Measurements from ENCODE around the gene MEF2B.
"Not testable (repeated sequence)": the region's sequence is repeated elsewhere in the genome, so short reads cannot be mapped to it uniquely, and the experiment has no call there.

MEF2B gene

DNA sequence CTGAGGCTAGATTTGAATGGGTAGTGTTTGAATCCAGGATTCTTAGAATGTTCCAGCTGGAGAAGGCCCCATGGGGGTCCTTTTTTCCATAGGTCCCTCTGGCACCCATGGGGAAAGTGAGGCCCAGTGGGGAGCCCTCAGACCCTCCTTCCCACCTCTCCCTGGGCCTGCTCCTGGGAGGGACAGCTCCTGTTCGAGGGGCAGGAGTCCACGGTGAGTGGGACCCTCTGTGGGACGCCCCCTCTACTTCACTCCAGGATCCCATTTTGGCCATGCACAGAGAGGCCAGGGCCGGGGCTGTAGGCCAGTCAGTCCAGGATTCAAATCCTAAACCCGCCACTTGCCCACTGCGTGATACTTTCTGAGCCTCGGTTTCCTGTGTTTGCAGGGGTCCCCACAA lies 7.6 kb downstream of the MEF2B start:
- Histone ChIP-seq H3K27ac (no peak overlapping the region), H3K4me3 (no peak overlapping the region)

DNA sequence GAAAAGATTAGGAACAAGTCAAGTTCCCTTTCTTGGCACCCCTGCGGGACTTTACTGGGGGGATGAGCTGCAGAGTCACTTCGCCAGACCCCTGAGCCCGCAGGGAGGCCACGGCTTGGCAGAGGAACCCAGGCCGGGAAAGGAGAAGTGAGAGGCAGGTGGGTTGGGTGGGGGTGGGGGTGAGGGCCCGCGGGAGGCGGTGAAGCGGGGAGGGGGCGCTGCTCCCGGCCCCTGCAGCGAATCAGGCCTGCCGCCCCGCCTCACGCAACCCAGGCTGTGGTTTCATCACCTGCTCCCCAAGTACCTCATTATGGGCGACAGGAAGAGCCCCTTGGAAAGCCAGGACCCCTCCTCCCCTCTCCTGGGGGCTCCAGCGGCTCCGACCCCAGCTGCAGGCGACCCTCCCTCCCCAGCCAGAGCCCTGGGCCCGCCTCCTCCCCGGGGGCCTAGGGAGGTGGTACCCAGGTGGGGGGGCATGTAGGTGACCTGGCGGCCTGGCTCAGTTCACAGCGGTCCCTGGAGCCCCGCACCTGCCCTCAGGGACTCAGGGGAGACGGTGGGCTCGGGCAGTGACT lies 9.5 kb downstream of the MEF2B start:
- no peak overlapping the region for H3K27ac ChIP-seq
- no peak overlapping the region for H3K4me3 ChIP-seq

DNA sequence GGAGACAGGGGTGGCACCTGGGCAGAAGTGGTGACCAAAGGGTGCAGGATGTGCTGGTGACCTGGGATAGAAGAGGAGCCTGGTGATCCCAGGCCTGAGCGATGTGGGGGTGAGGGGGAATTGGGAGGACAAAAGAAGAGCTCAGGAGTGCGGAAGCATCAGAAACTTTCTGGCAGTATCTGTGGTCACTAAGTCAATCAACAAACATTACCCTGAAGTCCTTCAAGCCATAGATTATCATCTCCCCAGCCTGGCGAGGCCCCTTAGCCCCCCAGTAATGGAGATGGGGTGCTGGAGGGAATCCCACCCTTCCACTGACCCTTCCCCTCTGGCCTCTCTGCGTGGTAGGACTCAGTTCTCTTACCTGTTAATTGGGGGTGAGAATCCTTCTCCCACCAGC lies 10.5 kb downstream of the MEF2B start:
- no peak overlapping the region for H3K4me3 ChIP-seq
- H3K27ac ChIP-seq: no peak overlapping the region

DNA sequence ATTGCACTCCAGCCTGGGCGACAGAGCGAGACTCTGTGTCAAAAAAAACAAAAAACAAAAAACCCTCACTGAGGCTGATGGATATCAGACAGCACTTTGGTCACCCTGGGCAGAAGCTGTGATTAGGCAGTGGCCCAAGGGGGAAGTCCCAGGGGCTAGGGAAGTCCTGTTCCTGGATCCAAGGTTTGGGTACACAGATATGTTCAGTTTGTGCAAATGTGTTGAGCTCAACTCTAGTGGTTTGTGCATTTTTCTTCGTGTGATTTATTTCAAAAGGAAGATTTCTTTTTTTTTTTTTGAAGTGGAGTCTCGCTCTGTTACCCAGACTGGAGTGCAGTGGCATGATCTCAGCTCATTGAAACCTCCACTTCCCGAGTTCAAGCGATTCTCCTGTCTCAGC lies 12.3 kb downstream of the MEF2B start:
- no peak overlapping the region for H3K4me3 ChIP-seq
- H3K27ac ChIP-seq: no peak overlapping the region

DNA sequence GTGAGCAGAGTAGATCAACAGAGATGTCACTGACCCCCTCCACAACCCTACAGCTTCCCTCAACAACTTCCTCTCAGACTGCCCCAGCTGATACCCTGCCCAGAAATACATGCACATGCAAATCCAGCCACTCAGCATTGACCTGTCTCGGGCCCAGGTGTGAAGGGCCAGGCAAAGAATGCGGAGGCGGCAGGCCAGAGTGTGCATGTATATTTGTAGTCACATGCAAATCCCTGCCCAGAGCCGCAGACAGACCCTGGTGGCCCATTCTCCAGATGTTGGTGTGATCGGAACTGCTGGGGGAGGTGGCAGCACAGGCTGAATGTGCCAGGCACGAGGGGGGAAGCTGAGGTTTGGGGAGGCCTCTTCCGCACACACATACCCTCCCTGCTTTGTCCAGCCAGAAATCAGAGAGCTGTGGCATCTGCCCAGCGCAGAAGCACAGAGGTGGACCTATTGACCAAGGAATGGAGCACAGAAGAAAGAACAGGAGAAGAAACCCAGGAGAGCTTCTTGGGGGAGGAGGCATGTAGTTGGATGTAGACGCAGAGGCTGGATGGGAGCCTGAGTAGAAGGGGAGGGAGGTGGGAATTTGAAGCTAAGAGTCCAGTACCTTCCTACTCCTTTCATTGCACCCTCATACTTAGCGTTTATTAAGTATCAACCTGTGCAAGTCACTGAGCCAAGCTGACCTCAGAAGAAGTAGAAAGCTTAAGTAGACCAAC lies 14.4 kb downstream of the MEF2B start:
- Histone ChIP-seq H3K4me3 (no peak overlapping the region), H3K27ac (no peak overlapping the region)

DNA sequence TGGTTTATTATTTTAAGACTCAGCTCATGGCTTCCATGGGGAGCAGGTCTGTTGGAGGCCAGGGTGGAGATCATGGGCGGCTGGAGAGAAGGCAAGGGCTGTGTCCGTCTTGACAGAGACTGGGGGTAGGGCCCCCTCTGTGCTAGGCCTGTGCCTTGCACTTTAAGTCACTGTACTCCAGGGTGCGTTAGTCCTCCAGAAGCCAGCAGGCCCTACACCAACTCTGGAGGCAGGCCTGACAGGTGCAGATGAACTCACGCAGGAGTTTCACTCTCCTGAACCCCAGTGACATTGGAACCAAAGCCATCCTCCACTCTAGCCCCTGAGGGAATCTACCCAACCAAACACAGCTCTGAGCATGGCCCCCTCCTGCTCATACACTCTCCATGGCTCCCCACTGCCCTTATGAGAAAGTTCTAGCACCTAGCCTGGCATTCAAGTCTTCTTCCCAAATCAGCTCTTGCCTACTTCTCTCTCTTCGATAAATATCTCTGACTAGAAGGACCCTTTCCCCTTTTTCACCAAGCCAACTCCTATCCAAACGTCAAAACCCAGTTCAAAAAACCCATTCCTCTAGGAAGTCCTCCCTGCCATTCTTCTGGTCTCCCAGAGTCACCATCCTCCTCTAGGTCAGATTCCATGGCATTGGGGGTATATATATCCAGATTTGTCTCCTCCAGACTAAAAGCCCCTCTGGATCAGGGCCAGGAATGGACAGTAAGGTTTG lies 15.1 kb downstream of the MEF2B start:
- no peak overlapping the region for H3K4me3 ChIP-seq
- H3K27ac ChIP-seq: no peak overlapping the region

DNA sequence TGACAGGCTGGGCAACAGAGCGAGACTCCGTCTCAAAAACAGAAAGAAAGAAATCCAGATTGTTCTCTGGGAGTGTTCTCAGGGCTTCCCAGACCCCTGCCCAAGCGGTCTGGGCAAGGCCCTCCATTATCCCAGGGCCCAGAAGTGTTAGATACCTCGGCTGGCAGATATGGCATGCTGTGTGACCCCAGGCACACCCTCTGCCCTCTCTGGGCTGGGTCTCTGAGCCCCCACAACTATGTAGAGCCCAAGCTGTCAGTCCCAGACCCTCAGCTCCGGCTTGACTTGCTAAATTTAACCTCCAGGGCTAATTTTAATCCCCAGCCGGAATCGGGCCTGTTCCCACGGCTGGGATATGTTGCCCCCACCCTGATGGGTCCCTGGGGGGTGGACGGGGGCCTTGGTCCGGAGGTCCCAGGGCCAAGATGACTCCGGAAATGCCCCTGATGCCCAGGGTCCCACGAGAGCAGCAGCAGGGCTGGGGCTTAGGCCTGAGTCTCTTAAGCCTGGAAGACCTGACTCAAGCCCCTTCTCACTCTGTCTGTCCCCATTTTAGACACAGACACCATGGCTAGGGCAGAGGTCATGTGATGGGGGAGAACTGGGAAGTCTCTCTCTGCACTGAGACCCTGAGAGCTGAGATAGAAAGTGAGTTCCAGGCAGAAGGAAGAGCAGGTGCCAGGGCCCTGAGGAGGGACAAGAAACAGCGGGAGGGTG lies 17.2 kb downstream of the MEF2B start:
- Histone ChIP-seq H3K27ac (no peak overlapping the region), H3K4me3 (no peak overlapping the region)

DNA sequence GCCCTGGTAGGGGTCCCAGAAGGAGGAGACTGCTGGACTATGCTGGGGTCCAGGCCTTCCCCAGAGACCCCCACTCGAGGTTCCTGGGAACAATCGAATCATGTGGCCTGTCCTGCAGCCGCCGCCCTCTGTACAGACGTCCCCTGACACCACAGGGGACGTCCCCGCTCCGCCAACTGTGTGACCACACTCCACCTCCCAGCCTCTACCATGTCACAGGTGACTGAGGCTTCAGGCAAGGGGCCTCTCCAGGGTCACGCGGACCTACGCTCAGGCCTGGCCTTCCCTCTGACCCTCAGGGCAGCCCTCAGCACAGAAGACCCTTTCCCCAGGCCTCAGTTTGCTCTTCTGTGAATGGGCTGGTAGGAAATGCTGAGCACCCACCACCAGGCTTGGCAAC lies 18.6 kb downstream of the MEF2B start:
- Histone ChIP-seq H3K27ac (no peak overlapping the region), H3K4me3 (no peak overlapping the region)

DNA sequence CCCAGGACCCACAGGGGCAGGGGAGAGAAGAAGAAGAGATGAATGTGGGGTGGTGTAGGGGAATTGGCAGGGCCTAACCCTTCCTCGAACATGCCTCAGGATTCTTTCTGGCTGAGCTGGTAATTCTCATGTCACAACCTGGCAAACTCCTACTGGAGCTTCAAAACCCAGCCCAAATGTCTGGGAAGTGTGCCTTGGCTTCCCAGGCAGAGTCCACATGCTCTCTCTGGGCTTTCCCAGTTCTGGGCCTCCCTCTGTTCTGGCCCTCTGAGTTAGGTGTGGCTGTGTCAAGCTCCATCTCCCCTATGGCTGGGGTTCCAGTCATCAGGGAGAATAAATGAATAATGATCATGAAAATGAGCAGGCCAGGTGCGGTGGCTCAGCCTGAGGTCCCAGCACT lies 20.6 kb downstream of the MEF2B start:
- H3K4me3 ChIP-seq: no peak overlapping the region
- H3K27ac ChIP-seq: no peak overlapping the region

DNA sequence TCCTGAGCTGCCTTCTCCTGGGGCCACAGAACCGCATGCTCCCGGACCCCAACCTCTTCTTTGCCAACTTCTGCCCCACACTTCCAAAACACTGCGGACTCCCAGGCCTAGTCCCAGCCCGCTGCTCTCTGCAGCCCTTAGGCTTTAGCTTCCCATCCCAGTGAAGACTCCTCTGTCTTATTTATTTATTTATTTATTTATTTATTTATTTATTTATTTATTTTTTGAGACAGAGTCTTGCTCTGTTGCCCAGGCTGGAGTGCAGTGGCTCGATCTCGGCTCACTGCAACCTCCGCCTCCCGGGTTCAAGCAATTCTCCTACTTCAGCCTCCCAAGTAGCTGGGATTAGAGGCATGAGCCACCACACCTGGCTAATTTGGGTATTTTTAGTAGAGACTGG lies 21.6 kb downstream of the MEF2B start:
- H3K4me3 ChIP-seq, H3K27ac ChIP-seq: not testable (repeated sequence)

DNA sequence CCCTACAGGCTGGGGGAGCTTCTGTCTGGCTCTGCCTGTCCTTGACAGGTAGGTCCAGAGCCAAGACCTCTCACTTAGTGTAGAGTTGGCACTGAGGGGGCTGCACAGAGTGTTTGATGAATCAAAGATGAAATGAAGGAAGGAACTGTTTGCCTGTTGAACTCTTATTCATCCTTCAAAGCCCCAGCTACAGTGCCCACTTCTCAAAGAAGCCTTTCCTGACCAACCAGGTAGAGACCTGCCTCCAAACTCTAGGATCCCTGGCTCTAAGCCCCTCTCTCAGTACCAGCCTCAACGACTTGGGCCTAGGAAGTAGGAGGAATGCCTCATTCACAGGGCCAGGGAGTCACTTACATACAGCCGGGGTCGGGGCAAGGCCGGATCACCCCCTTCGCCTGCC lies 22.7 kb downstream of the MEF2B start:
- H3K27ac ChIP-seq: no peak overlapping the region
- H3K4me3 ChIP-seq: no peak overlapping the region

DNA sequence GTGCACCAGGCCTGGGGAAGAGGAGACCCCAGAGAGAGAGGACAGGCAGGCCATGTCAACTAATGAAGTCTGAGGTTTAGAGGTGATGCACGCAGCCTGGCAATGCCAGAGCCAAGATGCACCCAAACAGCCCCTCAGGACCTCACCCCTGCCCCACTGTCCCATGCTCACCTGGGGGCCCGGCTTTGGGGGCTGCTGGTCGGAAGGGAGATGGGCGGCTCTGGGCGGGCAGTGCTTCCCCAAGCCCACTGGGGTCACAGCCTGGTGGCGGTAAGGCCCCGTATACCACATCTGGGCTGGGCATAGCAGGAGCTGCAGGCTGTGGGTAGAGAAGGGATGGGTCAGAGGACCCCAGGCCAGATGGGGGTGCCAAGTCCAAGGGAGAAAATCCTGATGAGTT lies 23.2 kb downstream of the MEF2B start:
- Histone ChIP-seq H3K4me3 (no peak overlapping the region), H3K27ac (no peak overlapping the region)

DNA sequence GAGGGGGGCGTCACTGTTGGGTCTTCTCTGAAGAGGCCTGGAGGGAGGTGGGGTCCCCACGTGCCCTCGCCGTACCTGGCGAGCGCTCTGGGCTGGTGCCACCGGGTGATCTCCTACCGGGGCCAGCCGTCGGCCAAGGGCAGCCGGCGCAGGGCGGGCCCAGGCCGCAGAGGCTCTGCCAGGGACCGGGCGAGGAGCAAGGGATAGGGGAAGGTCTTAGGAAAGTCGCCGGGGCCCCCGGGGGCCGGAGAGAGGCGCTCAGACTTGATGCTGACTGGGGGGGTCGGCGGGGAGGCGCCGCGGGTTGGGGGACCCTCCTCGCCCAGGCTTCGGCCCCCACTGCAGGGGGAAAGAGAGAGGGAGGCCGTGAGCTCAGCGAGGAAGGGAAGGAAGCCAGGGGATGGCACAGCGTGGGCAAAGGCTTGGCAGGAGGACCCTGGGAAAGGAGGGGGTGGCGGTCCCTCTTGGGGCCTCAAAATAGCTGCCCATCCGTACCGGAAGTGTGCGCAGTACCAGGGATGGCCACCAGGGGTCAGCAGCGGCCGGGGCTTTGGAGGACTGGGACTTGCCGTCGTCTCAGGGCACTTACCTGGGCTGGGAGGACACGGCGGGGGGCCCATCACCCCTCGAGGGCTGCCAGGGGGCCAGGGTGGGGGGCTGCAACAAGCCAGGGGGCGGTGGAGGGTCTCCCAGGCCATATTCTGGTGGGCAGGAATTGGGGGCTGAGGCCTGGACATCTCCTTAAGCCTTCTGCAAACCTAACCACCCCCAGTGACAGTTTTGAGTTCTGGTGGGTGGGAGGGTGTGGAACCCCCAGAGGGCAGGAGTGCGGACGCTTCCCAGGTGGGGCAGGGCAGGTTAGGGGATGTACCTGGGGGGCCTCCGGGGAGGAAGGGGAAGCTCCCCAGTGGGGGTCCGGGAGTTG lies 24.1 kb downstream of the MEF2B start:
- Histone ChIP-seq H3K4me3 (no peak overlapping the region), H3K27ac (peak overlapping the region in 5 of 21 experiments; percentile 19 to 39 (median 29))

DNA sequence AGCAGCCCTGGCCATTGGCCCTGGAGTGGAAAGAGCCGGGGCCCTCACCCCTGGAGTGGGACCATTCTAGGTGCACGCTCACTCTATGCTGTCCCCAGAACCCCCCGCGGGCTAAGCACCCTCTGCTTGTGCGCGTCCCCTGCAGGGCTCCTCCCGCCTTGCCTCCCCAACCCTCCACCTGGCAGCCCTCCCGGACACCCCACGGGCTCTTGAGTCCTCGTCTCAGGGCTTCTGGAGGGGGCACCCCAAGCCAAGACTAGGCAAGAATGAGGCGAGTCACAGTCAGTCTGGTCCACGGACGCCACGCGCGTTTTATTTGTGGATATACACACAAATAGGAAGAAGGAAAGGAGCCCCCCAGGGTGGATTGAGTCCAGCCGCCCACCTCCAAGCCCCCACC lies 24.8 kb downstream of the MEF2B start:
- H3K4me3 ChIP-seq: no peak overlapping the region
- peak overlapping the region in 3 of 21 experiments; percentile 19 to 39 (median 30) for H3K27ac ChIP-seq

DNA sequence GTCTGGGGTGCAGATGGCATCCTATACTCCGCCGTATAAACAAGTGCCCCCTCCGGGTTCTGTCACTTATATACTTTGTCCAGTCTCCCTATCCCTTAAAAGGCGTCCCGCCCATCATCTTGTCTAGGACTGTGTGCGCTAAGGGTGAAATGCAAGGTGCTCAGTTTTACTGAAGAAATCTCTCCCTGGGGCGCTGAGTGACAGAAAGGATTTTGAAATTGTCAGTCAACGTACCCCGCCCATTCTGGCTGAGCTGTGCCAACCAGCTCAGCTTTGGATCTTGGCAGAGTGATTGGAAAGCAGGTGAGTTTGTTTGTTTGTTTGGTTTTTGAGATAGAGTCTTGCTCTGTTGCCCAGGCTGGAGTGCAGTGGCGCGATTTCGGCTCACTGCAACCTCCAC lies 27.7 kb downstream of the MEF2B start:
- no peak overlapping the region for H3K4me3 ChIP-seq
- no peak overlapping the region for H3K27ac ChIP-seq

DNA sequence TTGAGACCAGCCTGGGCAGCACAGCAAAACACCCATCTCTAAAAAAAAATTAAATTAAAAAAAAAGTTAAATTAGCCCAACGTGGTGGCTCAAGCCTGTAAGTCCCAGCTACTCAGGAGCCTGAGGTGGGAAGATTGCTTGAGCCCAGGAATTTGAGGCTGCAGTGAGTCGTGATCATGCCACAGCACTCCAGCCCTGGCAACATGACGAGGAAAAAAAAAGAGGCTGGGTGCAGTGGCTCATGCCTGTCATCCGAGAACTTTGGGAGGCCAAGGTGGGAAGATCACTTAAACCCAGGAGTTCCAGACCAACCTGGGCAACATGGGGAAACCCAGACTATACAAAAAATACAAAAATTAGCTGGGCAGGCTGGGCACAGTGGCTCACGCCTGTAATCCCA lies 29.6 kb downstream of the MEF2B start:
- H3K4me3 ChIP-seq: no peak overlapping the region
- H3K27ac ChIP-seq: no peak overlapping the region

DNA sequence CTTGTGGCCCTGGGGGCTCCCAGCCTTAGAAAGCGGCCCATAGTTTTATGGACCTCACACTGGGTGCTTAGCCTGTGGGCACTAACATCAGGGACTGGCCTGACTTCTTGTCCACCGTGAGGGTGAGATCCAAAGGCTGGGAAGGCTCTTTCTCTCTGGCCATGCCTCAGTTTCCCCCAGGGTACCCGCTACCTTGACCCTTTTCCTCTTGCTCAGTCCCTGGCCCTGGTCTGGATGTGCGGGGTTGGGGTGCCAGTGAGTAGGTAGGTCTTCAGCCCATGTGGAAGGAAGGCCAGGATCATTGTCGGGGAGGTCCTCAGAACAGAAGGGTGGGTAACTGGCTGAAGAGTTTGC lies 30.2 kb downstream of the MEF2B start:
- Histone ChIP-seq H3K27ac (no peak overlapping the region), H3K4me3 (no peak overlapping the region)

DNA sequence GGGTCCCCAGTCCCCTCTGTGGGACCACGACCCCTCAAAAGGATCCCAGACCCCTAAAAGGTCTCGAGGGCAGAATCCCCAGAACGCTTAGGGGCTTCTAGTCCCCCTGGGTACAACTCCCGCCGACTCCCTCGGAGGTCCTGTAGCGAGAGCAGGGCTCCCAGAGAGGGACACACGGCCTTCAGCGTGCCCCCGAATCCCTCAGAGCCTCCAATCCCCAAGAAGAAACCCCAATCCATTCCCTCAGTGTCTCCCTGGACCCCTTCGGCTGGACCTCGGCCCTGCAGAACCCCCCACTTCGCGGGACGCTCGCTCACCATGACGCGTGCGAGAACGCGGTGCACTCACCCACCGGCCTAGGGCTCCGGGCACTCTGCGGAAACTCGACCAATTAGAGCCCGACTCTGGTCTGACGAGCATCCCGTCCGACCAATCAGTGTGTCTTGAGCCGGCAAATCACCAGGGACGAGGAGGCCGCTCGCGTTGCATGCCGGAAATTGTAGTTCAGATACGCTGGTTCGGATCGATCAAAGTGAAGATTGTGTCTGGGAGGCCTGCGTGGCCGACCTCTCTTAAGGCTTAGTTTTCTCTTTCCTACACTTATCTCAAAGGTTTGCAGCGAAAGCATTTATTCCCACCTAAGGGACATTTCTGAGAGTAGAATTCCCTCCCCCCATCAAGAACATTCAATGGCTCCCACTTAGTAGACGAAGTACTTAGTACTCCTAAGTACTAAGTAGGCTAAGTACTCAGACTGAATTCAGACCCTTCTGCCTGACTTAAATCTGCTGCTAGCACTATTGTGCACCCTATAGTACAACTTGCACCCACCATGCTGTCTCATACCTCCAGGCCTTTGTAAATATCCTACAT lies 31.7 kb downstream of the MEF2B start, which contains the start of gene TMEM161A:
TSS of gene TMEM161A (minus strand) at position 370 of the 873 bp plus-strand sequence. CDS start at position 320, 50 bp downstream.
- peak within 1 kb of the TSS; percentile 45 to 94 (median 79) for H3K27ac ChIP-seq
- H3K4me3 ChIP-seq: peak within 1 kb of the TSS; percentile 62 to 83 (median 63)
